GM21717 (cell line): ENCODE measurements around the gene GPR137B.

ENCODE experiments used
- ATAC-seq: cut with Tn5 transposase; IDR thresholded peaks from one replicate; pipeline ENCODE4 v1.9.1; 2021; ENCODE audit warnings: mild to moderate bottlenecking, moderate library complexity; ENCODE audit not compliant: unreplicated experiment

The GPR137B gene

DNA sequence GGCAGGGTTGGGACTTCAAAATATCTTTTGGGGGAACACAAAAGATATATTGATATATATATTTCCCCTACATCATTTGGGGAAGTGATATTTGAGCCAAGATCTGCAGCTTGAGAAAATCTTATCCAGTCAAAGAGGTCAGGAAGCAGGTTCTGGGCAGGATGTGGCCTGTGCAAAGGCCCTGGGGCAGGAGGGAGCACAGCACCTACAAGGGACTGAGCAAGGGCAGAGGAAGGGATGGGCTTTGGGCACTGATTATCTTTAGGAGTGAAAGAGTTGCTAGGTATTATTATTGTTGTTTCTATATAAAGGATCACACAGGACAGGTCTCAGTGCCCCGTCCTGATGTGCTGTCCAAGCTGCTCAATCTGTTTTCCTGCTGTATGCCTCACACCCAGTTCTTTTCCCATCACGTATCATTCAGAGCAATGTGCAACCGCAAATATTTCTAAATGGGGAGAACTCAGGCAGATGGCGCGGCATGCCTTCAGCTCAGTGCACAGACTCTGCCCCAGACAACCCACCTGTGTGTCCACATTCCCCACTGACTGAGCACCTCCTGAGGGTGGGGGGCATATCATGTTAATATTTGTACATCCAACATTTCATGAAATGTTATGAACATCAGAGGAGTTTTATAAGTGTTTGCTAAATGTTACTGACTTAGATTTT is 28.1 kb upstream of the GPR137B start:
- no peak for ATAC-seq

DNA sequence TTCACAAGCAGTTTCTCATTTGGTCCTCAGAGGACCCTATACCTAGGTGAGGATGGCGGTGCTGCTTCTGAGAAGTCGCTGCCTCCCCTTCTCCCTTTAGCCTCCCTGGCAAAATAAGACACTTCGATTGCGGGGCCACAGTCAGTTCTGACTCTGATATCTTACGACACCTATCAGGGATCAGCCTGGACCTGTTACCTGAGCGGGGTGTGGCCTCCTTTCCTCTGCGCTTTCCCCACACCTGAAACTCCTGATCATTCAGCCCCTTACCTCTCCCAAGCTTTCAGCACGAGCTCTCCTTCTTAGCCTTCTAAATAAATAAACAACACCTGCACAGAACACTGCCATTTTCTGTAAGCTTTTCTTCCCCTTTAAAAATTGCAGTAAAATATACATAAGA is 24.6 kb upstream of the GPR137B start:
- ATAC-seq: no peak

DNA sequence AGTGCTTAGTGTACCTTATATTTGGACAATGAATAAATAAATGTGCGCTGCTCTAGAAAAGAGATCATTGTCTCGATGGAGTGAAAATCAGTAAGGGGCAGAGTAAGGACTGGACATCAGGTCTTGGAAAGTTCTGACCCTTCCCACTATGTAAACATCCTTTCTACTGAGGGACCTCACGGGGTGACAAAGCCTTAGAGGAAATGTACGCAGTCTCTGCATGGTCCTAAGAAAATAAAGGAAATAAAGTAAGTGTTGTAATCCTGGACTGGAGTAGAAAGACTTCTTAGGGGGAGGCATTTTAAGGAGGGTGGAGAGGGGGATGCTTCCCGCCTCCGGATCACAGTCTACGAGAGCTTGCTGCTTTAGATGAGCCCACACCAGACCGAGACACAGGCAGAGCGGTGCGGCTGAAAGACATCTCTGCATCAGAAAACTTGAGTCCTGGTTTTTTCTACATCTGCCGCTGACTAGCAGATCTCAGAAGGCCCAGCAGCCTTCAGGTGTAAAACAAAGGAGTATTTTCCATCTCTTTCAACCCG is 22.3 kb upstream of the GPR137B start:
- no peak for ATAC-seq

DNA sequence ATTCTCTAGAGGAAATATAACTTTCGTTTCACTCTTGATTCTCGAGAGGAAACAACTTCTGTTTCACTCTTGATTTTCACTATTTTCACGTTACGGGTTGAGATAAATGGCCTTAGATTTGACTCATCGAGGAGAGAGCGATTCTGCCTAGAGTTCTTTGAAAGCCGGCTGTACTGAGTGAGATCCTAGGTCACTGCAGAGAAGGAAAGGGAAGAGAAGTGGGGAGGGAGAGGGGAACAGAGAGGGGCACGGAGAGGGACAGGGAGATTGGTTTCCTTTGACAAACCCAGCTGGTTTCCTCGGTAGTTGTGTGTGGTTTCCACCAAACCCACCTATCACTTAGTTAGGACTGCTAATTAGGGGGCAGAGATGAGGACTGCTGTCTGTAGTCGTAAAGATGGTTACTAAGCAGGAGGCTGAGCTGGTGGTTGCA is 21.6 kb upstream of the GPR137B start:
- no peak for ATAC-seq

DNA sequence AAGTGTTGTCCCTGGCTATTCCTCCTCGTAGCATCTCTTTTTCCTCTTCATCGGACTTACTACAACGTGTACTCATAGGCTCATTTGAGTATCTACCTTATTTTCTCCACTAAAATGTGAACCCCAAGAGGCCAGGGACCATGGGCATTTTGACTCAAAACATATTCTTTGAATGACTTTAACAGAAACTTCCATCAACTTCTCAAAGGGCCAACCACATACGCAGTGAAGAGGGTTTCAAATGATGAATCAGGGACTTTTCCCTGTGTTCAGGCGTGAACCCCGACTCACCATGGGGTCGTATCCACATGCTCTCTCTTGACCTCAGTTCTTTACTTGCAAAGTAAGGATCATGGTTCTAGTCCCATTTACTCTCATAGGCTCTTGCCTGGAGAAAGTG is 20.2 kb upstream of the GPR137B start:
- ATAC-seq: peak; percentile 61

DNA sequence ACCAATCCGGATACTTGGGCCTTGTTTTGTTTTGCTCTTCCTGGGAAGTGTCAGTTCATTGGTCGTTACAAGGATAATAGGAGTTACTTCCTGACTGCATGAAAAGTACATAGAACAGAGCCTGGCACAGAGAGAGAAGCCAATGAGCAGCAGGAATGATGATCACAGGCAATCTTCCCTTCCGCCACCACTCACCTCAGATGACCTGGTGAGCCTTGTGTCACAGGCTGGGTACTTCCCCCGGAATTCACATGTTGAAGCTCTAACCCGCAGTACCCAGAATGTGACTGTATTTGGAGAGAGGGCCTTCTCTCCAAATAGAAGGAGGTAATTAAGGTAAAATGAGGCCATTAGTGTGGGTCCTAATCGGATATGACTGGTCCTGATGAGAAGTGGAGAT is 18.8 kb upstream of the GPR137B start:
- ATAC-seq: no peak

DNA sequence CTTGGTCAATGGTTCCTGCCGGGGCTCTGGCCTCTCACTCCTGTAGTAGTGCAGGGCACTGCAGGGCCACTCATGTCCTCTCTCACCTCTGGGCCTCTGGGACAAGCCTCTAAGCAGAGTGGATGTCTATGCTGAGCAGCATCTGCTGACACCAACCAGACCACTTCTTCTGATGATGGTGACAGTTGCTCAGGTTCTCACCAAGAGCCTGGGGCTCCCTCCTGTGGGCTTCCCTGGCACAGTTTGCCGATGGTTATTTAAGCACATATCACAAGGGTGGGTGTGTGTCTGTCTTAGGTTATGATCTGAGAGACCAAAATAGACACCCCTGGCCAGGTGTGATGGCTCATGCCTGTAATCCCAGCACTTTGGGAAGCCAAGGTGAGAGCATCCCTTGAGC is 17.4 kb upstream of the GPR137B start:
- ATAC-seq: no peak

DNA sequence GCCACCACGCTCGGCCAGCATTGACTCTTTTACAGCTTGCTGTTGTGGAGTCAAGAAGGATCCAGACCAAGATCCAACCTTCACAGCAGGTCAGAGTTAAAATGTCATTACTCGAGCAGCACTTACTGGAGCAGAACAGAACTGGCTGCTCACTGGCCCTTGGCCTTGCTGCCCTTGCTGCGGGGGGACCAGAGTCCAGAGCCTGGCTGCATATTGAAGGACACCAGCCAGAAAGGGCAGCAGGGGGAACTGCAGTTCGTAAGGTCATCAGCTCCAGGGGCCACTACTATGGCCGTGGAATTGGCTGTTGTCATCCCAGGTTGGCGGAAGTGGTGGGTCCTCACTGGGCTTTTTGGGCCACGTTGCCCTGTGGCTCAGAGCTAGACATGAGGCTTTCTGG is 15.3 kb upstream of the GPR137B start:
- ATAC-seq: no peak

DNA sequence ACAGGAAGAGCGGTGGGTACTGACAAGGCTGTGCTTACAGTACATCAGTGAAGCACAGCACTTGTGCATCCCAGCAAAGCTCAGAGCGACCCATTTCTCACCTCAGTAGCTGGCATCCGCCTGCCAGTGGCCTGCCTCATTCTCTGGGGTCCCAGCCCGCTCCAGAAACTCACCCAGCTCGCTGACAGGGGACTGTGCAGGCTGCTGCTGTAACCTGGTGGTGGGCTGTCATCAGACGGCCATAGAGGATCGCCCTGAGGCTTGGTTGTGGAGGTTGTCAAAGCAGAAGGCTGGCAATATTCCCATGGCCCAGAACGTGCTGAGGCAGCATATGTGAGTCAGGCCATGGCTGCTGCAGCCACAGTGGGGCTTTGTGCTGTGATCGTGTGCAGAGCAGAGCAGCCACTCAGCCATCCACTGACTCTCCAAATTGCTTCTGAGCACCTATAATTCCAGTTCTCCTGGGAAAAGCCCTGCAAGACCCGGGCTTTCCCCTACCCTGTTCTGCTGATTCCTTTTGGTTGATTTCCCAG is 13.6 kb upstream of the GPR137B start:
- no peak for ATAC-seq

DNA sequence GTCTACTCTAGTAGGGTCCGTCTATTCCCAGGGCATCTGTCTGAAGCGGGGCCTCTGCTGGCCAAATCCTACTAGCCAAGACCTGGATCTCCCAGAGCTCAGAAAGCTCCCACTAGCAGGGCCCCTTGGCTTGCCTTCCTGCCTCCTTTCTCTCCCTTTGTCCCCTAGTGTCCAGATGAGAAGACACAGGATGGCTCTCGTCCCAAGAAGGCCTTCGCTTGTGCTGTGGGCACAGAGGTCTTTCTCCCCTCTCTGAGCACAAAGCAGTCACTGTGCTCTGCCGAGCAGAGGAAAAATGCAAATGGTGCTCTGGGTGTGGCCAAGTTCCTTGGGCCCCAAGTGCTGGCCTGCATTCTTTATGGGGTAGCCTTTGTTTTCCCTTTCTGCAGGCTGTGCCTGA is 13.0 kb upstream of the GPR137B start:
- ATAC-seq: no peak

DNA sequence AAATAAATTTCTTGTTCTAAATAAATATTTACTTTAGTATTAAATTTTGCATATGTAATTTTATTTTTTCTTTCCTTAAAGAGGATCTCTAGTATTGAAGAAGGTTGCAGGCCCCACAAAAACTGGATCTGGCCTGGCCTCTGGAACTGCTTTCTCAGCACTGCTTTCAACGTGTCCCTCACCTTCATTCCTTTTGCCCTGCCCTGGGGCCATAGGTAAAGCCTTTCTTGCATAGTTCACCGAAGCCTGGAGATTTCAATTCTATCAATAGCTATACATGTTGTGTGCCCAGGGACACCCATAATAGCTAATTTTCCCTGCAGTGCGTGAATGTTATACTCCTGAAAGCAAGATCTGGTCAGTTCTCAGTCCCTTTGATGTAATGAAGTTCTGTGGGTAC is 12.0 kb upstream of the GPR137B start:
- no peak for ATAC-seq

DNA sequence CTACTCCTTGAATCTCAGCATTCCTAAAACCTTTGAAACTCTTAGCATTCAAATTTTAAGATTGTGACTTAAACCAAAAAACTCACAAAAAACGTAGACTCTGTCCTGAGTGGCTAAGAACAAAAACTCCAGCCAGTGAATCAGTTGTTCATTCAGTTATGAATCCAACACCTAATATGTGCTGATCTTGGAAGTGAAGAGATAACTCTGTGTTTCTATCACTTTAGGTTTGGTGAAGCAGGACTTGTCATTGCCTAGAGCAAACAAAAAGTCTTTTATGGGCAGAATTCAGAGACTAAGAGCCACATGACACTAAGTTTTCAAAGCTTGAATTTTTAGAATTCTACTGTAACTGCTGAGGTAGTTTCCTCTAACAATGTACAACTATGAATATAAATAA is 10.4 kb upstream of the GPR137B start:
- ATAC-seq: no peak

DNA sequence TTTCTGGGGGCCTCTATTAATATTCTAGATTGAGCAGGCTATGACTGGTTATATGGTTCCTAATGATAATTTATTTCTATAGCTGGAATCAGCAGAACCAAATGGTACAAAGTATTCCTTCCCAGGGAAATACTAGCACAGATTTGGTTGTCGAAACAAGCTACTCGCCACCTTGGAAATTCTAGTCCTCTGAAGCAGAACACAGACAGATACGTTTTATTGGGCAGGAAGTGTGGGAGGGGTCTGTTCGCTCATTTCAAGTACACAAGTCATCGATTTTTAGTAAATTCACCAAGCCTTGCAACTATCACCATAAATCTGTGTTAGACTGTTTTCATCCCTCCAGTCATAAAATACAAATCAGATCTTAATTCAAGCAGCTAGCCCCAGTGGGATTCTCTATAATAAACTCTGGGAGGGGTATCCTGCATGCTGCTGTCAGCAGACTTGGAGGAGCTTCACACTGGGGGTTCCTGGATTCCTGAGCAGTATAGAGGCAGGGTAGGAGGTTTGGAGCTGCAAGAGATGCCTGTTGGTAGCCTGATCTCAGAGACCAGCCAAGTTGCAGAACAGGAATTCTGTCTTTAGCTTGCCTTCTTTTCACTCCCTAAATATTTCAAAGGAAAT is 9.8 kb upstream of the GPR137B start:
- no peak for ATAC-seq

DNA sequence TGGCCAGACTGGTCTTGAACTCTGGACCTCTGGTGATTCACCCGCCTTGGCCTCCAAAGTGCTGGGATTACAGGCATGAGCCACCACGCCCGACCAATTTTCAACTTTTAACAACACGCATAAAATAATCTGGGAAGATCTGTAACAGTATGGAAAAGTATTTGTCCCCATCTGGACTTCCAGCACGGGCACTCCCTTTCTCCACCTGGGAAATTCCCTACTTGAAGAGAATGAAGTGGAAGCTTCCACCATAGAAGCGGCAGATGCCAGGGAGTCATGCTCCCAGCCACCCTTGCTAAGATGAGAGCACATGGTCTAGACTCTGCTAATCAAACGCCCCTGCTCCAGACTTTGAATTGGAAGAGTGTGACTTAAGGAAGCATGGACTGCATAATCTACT is 9.0 kb upstream of the GPR137B start:
- ATAC-seq: no peak

DNA sequence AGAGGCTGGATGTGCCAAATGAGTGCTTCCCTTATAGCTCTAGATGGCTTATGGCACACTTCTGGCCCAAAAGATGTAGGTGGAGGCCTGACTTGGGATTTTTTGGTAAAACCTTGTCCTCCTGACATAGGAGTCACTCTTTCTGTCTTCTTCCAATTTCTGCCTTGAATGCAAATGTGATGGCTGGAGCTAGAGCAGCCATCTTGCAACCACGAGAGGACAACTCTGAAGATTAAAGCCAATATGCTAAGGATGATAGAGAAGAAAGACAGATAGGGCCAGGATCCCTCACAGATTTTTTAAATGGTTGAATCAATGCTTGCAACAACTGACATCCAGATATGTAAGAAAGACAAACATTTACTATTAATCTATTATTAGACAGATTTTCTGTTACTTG is 8.5 kb upstream of the GPR137B start:
- ATAC-seq: no peak

DNA sequence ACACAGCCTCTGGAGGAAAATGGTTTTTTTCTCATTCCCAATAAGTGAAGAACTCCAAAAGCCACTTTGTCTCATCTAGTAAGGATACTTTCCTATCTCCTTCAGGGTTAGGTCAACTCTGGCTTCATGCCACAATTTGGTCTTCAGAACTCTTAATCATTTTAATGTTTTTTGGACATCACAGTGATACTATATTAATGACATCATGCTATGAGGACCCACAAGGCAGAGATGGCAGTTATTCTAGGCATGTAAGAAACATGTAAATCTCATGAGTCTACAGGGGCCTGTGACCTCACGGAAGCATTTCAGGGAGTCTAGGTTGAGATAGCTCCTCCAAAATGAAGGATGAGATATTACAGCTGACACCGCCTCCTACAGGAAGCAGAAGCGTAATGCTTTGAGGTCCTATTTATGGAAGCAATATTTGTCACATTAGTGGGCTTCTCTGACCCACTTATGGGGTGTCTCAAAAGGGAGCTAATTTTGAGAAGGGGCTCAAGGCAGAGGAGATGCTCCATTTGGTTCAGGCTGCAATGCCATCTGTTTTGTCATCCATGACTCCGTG is 5.0 kb upstream of the GPR137B start:
- ATAC-seq: no peak

DNA sequence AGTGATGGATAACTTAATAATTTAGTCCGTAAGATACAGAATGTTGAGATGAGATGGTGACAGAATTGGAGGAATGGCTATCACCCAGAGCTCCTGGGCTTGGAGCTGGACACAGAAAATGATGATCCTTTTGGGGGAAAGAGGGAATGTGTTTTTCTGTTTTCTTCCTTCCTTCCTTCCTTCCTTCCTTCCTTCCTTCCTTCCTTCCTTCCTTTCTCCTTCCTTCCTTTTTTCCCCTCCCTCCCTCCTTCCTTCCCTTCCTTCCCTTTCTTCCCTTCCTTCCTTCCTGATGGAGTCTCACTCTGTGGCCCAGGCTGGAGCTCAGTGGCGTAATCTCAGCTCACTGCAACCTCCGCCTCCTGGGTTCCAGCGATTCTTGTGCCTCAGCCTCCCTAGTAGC is 2.8 kb upstream of the GPR137B start:
- no peak for ATAC-seq

DNA sequence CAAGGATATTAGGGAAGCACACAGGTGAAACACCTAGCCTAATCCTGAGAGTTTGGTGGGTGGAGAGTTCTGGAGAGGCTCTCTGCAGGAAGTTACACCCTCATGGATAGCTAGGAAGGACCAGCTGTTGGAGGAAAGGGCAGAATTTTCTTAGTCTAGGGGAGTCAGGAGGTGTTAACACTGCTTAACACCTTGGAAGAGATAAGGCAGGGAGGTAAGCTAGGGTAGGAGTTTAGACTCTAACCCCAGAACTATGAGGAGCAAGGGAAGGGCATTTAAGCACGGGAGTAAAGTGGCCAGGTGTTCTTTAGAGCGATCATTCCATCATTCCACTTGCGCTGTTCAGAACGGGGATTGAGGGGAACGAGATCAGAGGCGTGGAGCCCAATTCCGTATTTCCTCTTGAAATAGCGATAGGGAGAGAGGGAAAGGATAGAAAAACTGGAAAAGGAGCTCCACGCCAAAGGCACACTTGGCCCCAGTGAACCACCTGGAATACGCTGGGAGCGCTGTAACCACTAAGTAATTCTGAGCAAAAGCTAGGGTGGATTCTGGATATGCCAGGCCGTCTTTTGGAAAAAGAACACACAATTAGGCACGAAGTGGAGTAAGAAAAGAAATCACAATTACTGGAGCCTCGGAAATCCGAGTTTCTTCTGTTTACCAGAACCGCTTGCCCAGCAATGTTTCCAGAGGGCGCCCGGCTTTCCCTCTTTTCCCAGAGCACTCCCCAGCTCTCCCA is 1.5 kb upstream of the GPR137B start:
- no peak for ATAC-seq

DNA sequence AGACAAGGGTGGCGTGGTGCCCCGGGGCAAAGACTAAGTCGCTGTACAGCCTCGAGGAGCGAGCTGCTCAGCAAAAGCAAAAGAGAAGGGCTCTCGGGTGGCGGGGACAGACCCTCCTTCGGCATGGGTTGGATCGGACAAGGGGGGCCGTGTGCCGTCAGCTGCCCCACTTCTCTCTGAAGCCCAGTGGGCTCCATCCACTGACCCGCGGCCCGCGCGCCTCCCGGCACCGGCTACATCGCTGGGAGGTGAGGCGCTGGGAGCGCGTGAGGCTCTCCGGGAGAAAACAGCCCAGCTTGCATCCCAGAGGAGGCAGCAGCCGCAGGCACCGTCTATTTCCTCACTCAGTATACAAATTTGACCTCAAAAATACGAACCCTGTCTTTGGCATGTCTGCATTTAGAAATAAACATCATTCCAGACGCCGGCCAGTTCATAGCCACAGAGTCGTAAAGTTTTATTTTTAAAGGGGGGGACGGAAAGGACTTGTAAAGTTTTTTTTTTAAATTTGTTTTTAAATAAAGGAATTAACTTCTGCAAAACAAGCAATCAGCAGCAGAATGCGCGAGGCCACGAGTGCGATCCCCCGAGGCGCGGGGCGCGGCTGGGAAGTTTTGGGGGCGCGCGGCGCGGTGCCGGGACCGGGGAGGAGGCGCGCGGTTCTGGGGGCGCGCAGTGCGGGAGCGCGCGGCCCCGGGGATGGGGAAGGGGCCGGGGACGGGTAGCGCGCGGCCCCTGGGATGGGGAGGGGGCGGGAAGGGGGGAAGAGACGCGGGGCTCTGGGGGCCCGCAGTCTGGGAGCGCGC is 689 bp upstream of the GPR137B start:
- ATAC-seq: no peak

DNA sequence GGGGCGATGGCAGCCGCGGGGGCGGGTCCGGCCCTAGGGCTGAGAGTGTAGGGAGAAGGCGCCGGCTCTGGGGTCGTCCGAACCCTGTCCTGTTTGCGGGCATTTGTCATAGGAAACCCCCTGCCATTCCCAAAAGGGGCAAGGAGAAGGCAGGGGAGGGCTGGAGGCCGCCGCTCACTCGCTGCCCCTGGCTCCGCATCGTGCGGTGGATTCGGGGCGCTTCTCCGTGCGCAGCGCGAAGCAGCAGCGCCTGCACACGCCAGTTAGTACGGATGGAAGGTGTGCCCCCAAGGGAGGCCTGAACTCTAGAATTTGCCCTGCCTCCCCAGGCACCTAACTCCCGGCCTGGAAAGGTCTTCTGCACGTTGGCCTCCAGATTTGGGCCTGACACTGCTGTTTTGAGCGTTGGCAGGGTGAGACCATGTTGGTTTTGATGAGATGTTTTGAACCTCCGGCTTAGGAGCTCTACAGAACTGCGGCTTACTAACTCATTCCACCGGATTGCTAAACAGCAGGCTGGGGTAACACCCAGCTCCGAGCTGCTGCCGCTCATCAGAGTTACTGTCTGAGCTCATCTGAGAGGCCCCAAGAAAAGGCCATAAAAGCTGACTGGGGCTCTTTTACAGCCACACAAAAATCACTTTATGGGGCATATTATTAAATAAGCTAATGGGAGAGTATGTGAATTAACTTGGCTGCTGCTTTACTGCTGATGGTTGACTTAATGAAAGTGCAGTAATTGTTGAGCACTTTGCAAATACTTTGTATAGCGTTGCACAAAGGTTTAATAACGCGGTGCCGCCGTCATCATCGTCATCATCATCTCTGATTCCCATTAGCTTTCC is 987 bp downstream of the GPR137B start:
- ATAC-seq: peak; percentile 28
